Stimulated activated CD8-positive, alpha-beta memory T cell treated with anti-CD3 and anti-CD28 coated beads, Interleukin-7, amount 100 ng/mL, for 4 hours (primary cell): Measurements from ENCODE around the gene TPPP3.

ENCODE experiments used
- DNase-seq, 2 donors: peaks; one replicate each; pipeline ENCODE4 v3.0.0-alpha.2; 2020; ENCODE audit warnings: low read depth in 2 of 2

The TPPP3 gene

GRCh38 chr16:67345401-67345800 is 47.9 kb downstream of the TPPP3 start:
- DNase-seq = no peak

- DNase-seq = no peak
Observed at GRCh38 chr16:67342616-67343015, 50.7 kb downstream of the TPPP3 start.

- DNase-seq = no peak
Observed at GRCh38 chr16:67341250-67341649, 52.0 kb downstream of the TPPP3 start.
